GM19238 (cell line): Measurements from ENCODE around the gene AKAP10.
A peak's percentile ranks its signal among the peaks of the same experiment; 100 is the strongest.
"Not testable (repeated sequence)": the region's sequence is repeated elsewhere in the genome, so short reads cannot be mapped to it uniquely, and the experiment has no call there.

ENCODE experiments used
- DNase-seq: peaks from one replicate; pipeline ENCODE4 v3.0.0; 2011; ENCODE audit warnings: low spot score; ENCODE audit not compliant: insufficient read length

AKAP10 gene

GRCh38 chr17:19873346-19873745, 104.3 kb downstream of the AKAP10 start:
- DNase-seq: no peak

DNA sequence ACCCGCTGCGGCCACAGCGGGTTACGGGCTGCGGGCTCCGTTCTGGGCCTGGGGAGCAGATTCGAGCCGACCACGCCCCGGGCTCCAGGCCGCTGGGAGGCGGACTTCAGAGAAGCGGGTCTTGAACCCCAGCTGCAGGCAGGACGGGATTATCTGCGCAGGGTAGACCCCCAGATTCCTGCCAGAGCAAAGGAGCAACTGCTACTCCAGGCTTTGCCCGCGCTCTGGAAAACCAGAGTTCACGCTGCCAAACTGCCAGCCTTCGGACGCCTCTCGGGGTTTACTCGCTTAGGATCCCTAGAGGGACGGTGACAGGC, 109.6 kb downstream of the AKAP10 start:
- no peak for DNase-seq

GRCh38 chr17:19867329-19868078, 110.1 kb downstream of the AKAP10 start, which contains the start of gene ULK2:
Gene ULK2 (minus strand): TSS chr17:19867936. CDS start chr17:19867417, 519 bp downstream.
- peak; percentile 46 for DNase-seq

GRCh38 chr17:19867079-19867328, 110.6 kb downstream of the AKAP10 start:
- DNase-seq: no peak

DNA sequence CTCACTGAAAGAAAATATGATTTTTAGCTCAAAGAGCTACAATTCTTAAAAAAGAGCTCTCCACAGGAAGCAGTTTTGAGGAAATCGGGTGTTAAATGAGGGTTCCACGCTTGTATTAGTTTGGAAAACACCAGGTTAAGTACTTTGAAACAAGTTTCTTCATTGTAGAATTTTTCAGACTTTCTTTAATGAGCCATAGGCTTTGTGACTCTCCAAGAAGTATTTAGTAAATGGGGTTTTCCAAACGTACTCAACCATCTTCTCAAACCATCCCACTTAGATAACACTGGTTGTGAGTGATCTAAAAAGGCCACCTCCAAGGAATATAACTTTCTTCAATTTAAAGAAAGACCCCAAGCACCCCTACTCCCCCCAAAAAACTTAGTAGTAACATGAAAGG, 112.6 kb downstream of the AKAP10 start:
- DNase-seq: no peak

- DNase-seq: not testable (repeated sequence)
These were observed 116.9 kb downstream of the AKAP10 start for GRCh38 chr17:19860647-19861177.

- DNase-seq: no peak
These were observed 120.0 kb downstream of the AKAP10 start for GRCh38 chr17:19857640-19858039.
